SK-N-SH (cell line): ENCODE data around the gene FOXA2. TPM values are rescaled to one million over a fixed set of nuclear protein-coding genes. Genes with fewer than 3 reads are reported as not detected.

ENCODE experiments used
- CTCF ChIA-PET: fragments of 300-600, 350-600 bp; formaldehyde crosslinking; extraction: SDS; loops from one replicate; lab custom pipeline; 2021; lab: Yijun Ruan, JAX
- POLR2A ChIA-PET: fragments of 350-600 bp; sonication (Branson Sonifier 250); formaldehyde crosslinking; extraction: SDS; loops from one replicate; lab custom pipeline; 2020; ENCODE audit warnings: antibody characterized with exemption, inconsistent platforms; lab: Yijun Ruan, JAX
- DNase-seq: peaks from one replicate; pipeline ENCODE4 v3.0.0; 2012
- H2AFZ ChIP-seq: fragments of 200-600 bp; sonication (generic); 2 replicates; pipeline ENCODE4 v1.8.1; 2016; ENCODE audit warnings: antibody characterized with exemption, mild to moderate bottlenecking, low read depth
- H3F3A ChIP-seq: fragments of 200-600 bp; sonication (generic); replicated peaks from 2 replicates; pipeline ENCODE3; 2016; ENCODE audit warnings: antibody characterized with exemption, mild to moderate bottlenecking; ENCODE audit not compliant: insufficient read depth
- H3K27ac ChIP-seq, 2 experiments: fragments of 200-500 bp in 1 of 2; fragments of 200-600 bp in 1 of 2; sonication (Bioruptor generic) in 1 of 2; sonication (generic), shearing (Covaris generic) in 1 of 2; 2 replicates each; pipeline versions ENCODE4 v1.5.1 to v1.6.1; 2014 to 2016; ENCODE audit warnings: low read depth in 2 of 2, inconsistent platforms in 1 of 2, low read length in 1 of 2, mild to moderate bottlenecking in 1 of 2, mixed read lengths in 1 of 2
- H3K27me3 ChIP-seq: fragments of 200-600 bp; sonication (generic), shearing (Covaris generic); 2 replicates; pipeline ENCODE4 v1.6.1; 2016; ENCODE audit warnings: mixed run types; ENCODE audit not compliant: insufficient read depth
- H3K36me3 ChIP-seq, 2 experiments: fragments of 200-500 bp in 1 of 2; fragments of 200-600 bp in 1 of 2; sonication (Bioruptor generic) in 1 of 2; sonication (generic) in 1 of 2; replicated peaks in 1 of 2; 2 replicates each; pipeline versions ENCODE3 to v1.5.1; 2014 to 2016; ENCODE audit warnings: low read length in 1 of 2, mild to moderate bottlenecking in 1 of 2; ENCODE audit not compliant: insufficient read depth in 2 of 2, control insufficient read depth in 1 of 2
- H3K4me1 ChIP-seq, 2 experiments: fragments of 200-500 bp in 1 of 2; fragments of 200-600 bp in 1 of 2; sonication (Bioruptor generic) in 1 of 2; sonication (generic), shearing (Covaris generic) in 1 of 2; 2 replicates each; pipeline versions ENCODE4 v1.5.1 to v1.6.1; 2014 to 2016; ENCODE audit warnings: low read depth in 1 of 2, low read length in 1 of 2, mixed run types in 1 of 2; ENCODE audit not compliant: insufficient read depth in 2 of 2, control insufficient read depth in 1 of 2
- H3K4me2 ChIP-seq: fragments of 200-600 bp; sonication (generic), shearing (Covaris generic); 2 replicates; pipeline ENCODE4 v1.6.1; 2017; ENCODE audit warnings: mixed run types
- H3K4me3 ChIP-seq, 2 experiments: fragments of 200-500 bp in 1 of 2; fragments of 200-600 bp in 1 of 2; sonication (Bioruptor generic) in 1 of 2; sonication (generic), shearing (Covaris generic) in 1 of 2; 2 replicates each; pipeline versions ENCODE4 v1.5.1 to v1.8.1; 2014 to 2016; ENCODE audit warnings: low read depth in 2 of 2, inconsistent platforms in 1 of 2, low read length in 1 of 2, mild to moderate bottlenecking in 1 of 2, mixed read lengths in 1 of 2, moderate library complexity in 1 of 2
- H3K79me2 ChIP-seq: fragments of 200-600 bp; sonication (generic); 2 replicates; pipeline ENCODE4 v1.8.1; 2017; ENCODE audit warnings: mild to moderate bottlenecking; ENCODE audit not compliant: insufficient read depth
- H3K9ac ChIP-seq: fragments of 200-600 bp; sonication (generic); 2 replicates; pipeline ENCODE4 v1.6.1; 2017; ENCODE audit warnings: mixed run types
- H3K9me2 ChIP-seq: fragments of 200-600 bp; sonication (generic); 2 replicates; pipeline ENCODE4 v1.6.1; 2017; ENCODE audit warnings: mixed run types
- H3K9me3 ChIP-seq: fragments of 200-600 bp; sonication (generic); 2 replicates; pipeline ENCODE4 v1.6.1; 2017; ENCODE audit warnings: mixed run types, mild to moderate bottlenecking, moderate library complexity
- H4K20me1 ChIP-seq: fragments of 200-600 bp; sonication (generic); 2 replicates; pipeline ENCODE4 v1.6.1; 2017; ENCODE audit warnings: mild to moderate bottlenecking, mixed run types; ENCODE audit not compliant: insufficient read depth
- CHD2 ChIP-seq: fragments of 150-350 bp; IDR thresholded peaks from 2 replicates; pipeline ENCODE4 v1.6.1; 2018; ENCODE audit warnings: low read length; ENCODE audit not compliant: partially characterized antibody
- ELF1 ChIP-seq: IDR thresholded peaks from 2 replicates; pipeline ENCODE4 v1.4.0; 2012
- EZH2phosphoT487 ChIP-seq: fragments of 200-600 bp; sonication (generic); IDR thresholded peaks from 2 replicates; pipeline ENCODE4 v1.6.1; 2017; ENCODE audit warnings: low read depth, mixed run types, mild to moderate bottlenecking, antibody characterized with exemption, moderate library complexity, borderline replicate concordance
- FOSL2 ChIP-seq: IDR thresholded peaks from 2 replicates; pipeline ENCODE4 v1.4.0; 2012; ENCODE audit warnings: low read depth, mild to moderate bottlenecking, moderate library complexity, borderline replicate concordance
- FOXM1 ChIP-seq: IDR thresholded peaks from 2 replicates; pipeline ENCODE4 v1.4.0; 2012; ENCODE audit warnings: low read depth, mild to moderate bottlenecking
- GABPA ChIP-seq: IDR thresholded peaks from 2 replicates; pipeline ENCODE4 v1.4.0; 2012; ENCODE audit warnings: low read depth, mild to moderate bottlenecking
- JUND ChIP-seq: IDR thresholded peaks from 2 replicates; pipeline ENCODE4 v1.4.0; 2012
- MEF2A ChIP-seq: IDR thresholded peaks from 2 replicates; pipeline ENCODE4 v1.4.0; 2012; ENCODE audit warnings: low read depth, borderline replicate concordance
- MXI1 ChIP-seq: IDR thresholded peaks from 2 replicates; pipeline ENCODE4 v1.6.1; 2012; ENCODE audit warnings: mild to moderate bottlenecking, low read depth, low read length, improper control_type of control experiment
- NFIC ChIP-seq: IDR thresholded peaks from 2 replicates; pipeline ENCODE4 v1.4.0; 2012; ENCODE audit warnings: borderline replicate concordance
- NRF1 ChIP-seq: IDR thresholded peaks from 2 replicates; pipeline ENCODE4 v1.6.1; 2012; ENCODE audit warnings: low read depth, mild to moderate bottlenecking, low read length
- POLR2AphosphoS5 ChIP-seq: IDR thresholded peaks from 2 replicates; pipeline ENCODE4 v1.6.1; 2012; ENCODE audit warnings: low read depth, low read length
- RCOR1 ChIP-seq: fragments of 150-350 bp; IDR thresholded peaks from 2 replicates; pipeline ENCODE4 v1.6.1; 2017; ENCODE audit warnings: antibody characterized with exemption, low read length
- RFX5 ChIP-seq: IDR thresholded peaks from 2 replicates; pipeline ENCODE4 v1.6.1; 2012; ENCODE audit warnings: mild to moderate bottlenecking, improper control_type of control experiment, low read length
- SIN3A ChIP-seq: IDR thresholded peaks from 2 replicates; pipeline ENCODE4 v1.6.1; 2012; ENCODE audit warnings: low read depth, mild to moderate bottlenecking, low read length, moderate library complexity, borderline replicate concordance
- SMC3 ChIP-seq: IDR thresholded peaks from 2 replicates; pipeline ENCODE4 v1.6.1; 2012; ENCODE audit warnings: low read depth, low read length, improper control_type of control experiment
- TAF1 ChIP-seq: IDR thresholded peaks from 2 replicates; pipeline ENCODE4 v1.6.1; 2012; ENCODE audit warnings: low read depth, mild to moderate bottlenecking, low read length, moderate library complexity, borderline replicate concordance
- TCF12 ChIP-seq: IDR thresholded peaks from 2 replicates; pipeline ENCODE4 v1.4.0; 2012
- TEAD4 ChIP-seq: IDR thresholded peaks from 2 replicates; pipeline ENCODE4 v1.4.0; 2012; ENCODE audit warnings: mild to moderate bottlenecking, borderline replicate concordance; ENCODE audit not compliant: insufficient read depth
- WGBS: methylation state at CpG from one replicate; pipeline ENCODE4 v1.1.6; 2017; ENCODE audit warnings: low lambda C conversion rate; 5-methylcytosine and 5-hydroxymethylcytosine counted together
- polyA plus RNA-seq, 3 experiments: library from polyadenylated mRNA; depleted of rRNA; stranded (reverse); fragments of >200 nt; gene quantifications; 2 replicates each; pipeline ENCODE4 v1.2.3, GENCODE V29; 2012
- TF ChIP-seq, protein P1 (sequence below): IDR thresholded peaks from 2 replicates; pipeline ENCODE4 v1.6.1; 2012; ENCODE audit warnings: mild to moderate bottlenecking, low read depth, low read length, moderate library complexity
- TF ChIP-seq, protein P2 (sequence below): IDR thresholded peaks from 2 replicates; pipeline ENCODE4 v1.4.0; 2012; ENCODE audit warnings: low read depth
- TF ChIP-seq, protein P3 (sequence below): fragments of 200-600 bp; sonication (generic); IDR thresholded peaks from 2 replicates; pipeline ENCODE4 v1.6.1; 2017; ENCODE audit warnings: antibody characterized with exemption, mild to moderate bottlenecking, moderate library complexity
- TF ChIP-seq, protein P4 (sequence below): IDR thresholded peaks from 2 replicates; pipeline ENCODE4 v1.4.0; 2012; ENCODE audit warnings: low read depth, borderline replicate concordance

Gene FOXA2
- polyA plus RNA-seq, 1 of the 3 experiments (the other 2 are of a cell fraction), result not detected

DNA sequence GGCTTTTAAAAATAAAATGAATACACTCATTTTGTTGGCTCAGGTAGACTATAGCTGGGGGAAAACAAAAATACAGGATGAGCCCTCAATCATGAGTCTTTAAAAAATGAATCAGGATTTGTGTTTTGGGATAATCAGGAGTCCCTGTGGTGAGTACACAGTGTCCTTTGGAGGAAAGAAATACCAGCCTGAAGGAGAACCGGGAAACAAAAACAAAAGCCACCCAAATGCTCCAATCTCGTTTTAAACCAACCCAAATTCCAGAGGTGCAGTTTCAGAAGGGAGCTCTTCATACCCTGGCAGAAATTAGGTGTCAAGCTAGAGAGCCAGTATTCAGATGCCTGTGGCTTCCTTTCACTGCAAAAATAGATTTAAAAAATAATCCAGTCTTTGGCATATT lies 23.3 kb upstream of the FOXA2 start:
- Histone ChIP-seq H3K4me2 (no peak overlapping the region), H3K27ac (no peak overlapping the region), H3F3A (no peaks in the 10 kb centered on the region), H3K9ac (no peak overlapping the region), H3K4me1 (no peaks in the 10 kb centered on the region), H3K36me3 (no peaks in the 10 kb centered on the region), H3K79me2 (no peaks in the 10 kb centered on the region), H3K27me3 (no peaks in the 10 kb centered on the region; the same call in 1 of the 2 replicates), H3K4me3 (no peak overlapping the region), H4K20me1 (no peaks in the 10 kb centered on the region), H3K9me3 (no peaks in the 10 kb centered on the region), H2AFZ (no peak overlapping the region), H3K9me2 (no peaks in the 10 kb centered on the region)
- DNase-seq, result no peak
- TF ChIP-seq FOXM1 (no peak), EZH2phosphoT487 (no peak), SIN3A (no peak), RFX5 (no peak), NRF1 (no peak), JUND (no peak), FOSL2 (no peak), GABPA (no peak), TEAD4 (no peak), NFIC (no peak), MXI1 (no peak)
- TF ChIP-seq, protein P1, sequence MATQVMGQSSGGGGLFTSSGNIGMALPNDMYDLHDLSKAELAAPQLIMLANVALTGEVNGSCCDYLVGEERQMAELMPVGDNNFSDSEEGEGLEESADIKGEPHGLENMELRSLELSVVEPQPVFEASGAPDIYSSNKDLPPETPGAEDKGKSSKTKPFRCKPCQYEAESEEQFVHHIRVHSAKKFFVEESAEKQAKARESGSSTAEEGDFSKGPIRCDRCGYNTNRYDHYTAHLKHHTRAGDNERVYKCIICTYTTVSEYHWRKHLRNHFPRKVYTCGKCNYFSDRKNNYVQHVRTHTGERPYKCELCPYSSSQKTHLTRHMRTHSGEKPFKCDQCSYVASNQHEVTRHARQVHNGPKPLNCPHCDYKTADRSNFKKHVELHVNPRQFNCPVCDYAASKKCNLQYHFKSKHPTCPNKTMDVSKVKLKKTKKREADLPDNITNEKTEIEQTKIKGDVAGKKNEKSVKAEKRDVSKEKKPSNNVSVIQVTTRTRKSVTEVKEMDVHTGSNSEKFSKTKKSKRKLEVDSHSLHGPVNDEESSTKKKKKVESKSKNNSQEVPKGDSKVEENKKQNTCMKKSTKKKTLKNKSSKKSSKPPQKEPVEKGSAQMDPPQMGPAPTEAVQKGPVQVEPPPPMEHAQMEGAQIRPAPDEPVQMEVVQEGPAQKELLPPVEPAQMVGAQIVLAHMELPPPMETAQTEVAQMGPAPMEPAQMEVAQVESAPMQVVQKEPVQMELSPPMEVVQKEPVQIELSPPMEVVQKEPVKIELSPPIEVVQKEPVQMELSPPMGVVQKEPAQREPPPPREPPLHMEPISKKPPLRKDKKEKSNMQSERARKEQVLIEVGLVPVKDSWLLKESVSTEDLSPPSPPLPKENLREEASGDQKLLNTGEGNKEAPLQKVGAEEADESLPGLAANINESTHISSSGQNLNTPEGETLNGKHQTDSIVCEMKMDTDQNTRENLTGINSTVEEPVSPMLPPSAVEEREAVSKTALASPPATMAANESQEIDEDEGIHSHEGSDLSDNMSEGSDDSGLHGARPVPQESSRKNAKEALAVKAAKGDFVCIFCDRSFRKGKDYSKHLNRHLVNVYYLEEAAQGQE, result no peak
- TF ChIP-seq, protein P2, sequence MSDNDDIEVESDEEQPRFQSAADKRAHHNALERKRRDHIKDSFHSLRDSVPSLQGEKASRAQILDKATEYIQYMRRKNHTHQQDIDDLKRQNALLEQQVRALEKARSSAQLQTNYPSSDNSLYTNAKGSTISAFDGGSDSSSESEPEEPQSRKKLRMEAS, result no peak
- 12% methylated on average over 2 of the region's 2 CpGs for WGBS
- CTCF ChIA-PET, result interaction anchor here (1.0 to 1.1 kb wide), 2 partner anchors 8 to 21 kb away, joined by 3 read pairs; no protein-coding TSS in a partner anchor
- POLR2A ChIA-PET, result no interaction called here

DNA sequence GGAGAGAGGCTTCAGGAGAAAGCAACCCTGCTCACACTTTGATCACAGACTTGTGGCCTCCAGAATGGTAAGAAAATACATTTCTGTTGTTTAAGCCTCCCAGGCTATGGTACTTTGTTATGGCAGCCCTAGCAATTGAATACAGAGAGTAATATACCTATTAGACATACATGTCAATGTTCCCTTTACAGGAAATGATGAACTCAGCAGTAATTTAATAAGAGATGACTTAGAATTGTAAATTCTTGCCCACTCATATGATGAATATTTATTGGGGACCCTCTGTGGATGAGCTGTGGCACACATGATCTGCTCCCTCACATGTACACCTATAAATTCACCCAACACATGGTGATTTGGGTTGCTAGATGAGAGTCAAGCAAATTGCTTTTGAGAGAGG lies 20.4 kb upstream of the FOXA2 start:
- Histone ChIP-seq H3K9me2 (no peaks in the 10 kb centered on the region), H3K36me3 (no peaks in the 10 kb centered on the region), H3K4me3 (no peak overlapping the region), H3K79me2 (no peaks in the 10 kb centered on the region), H3K4me1 (no peaks in the 10 kb centered on the region), H3K9ac (no peak overlapping the region), H3K27ac (no peak overlapping the region), H3K4me2 (no peak overlapping the region), H3F3A (no peaks in the 10 kb centered on the region), H3K9me3 (no peaks in the 10 kb centered on the region), H4K20me1 (no peaks in the 10 kb centered on the region), H2AFZ (no peak overlapping the region), H3K27me3 (no peaks in the 10 kb centered on the region; the same call in 1 of the 2 replicates)
- POLR2A ChIA-PET, result no interaction called here
- DNase-seq, result no peak
- CTCF ChIA-PET, result no interaction called here
- TF ChIP-seq POLR2AphosphoS5 (no peak), JUND (no peak), SIN3A (no peak), CHD2 (no peak), TAF1 (no peak), TCF12 (no peak), RCOR1 (no peak), FOXM1 (no peak), RFX5 (no peak), GABPA (no peak), EZH2phosphoT487 (no peak), ELF1 (no peak), MEF2A (no peak), SMC3 (no peak)
- TF ChIP-seq, protein P3, sequence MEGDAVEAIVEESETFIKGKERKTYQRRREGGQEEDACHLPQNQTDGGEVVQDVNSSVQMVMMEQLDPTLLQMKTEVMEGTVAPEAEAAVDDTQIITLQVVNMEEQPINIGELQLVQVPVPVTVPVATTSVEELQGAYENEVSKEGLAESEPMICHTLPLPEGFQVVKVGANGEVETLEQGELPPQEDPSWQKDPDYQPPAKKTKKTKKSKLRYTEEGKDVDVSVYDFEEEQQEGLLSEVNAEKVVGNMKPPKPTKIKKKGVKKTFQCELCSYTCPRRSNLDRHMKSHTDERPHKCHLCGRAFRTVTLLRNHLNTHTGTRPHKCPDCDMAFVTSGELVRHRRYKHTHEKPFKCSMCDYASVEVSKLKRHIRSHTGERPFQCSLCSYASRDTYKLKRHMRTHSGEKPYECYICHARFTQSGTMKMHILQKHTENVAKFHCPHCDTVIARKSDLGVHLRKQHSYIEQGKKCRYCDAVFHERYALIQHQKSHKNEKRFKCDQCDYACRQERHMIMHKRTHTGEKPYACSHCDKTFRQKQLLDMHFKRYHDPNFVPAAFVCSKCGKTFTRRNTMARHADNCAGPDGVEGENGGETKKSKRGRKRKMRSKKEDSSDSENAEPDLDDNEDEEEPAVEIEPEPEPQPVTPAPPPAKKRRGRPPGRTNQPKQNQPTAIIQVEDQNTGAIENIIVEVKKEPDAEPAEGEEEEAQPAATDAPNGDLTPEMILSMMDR, result no peak
- TF ChIP-seq, protein P4, sequence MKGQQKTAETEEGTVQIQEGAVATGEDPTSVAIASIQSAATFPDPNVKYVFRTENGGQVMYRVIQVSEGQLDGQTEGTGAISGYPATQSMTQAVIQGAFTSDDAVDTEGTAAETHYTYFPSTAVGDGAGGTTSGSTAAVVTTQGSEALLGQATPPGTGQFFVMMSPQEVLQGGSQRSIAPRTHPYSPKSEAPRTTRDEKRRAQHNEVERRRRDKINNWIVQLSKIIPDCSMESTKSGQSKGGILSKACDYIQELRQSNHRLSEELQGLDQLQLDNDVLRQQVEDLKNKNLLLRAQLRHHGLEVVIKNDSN, result no peak
- TF ChIP-seq, protein P2, result no peak
